NK-92 (cell line): ENCODE results near the gene AURKB.
"Not testable (repeated sequence)": the region's sequence is repeated elsewhere in the genome, so short reads cannot be mapped to it uniquely, and the experiment has no call there.

ENCODE experiments used
- DNase-seq: peaks from one replicate; lab custom pipeline; 2025; ENCODE audit not compliant: unreplicated experiment; lab: John Stamatoyannopoulos, UW

Gene AURKB

GRCh38 chr17:8225813-8226535 is 15.6 kb upstream of the AURKB start:
- DNase-seq, result no peak

GRCh38 chr17:8224891-8225812 is 14.8 kb upstream of the AURKB start:
- no peak for DNase-seq

GRCh38 chr17:8223356-8224126 is 13.2 kb upstream of the AURKB start:
- DNase-seq, result no peak

DNA sequence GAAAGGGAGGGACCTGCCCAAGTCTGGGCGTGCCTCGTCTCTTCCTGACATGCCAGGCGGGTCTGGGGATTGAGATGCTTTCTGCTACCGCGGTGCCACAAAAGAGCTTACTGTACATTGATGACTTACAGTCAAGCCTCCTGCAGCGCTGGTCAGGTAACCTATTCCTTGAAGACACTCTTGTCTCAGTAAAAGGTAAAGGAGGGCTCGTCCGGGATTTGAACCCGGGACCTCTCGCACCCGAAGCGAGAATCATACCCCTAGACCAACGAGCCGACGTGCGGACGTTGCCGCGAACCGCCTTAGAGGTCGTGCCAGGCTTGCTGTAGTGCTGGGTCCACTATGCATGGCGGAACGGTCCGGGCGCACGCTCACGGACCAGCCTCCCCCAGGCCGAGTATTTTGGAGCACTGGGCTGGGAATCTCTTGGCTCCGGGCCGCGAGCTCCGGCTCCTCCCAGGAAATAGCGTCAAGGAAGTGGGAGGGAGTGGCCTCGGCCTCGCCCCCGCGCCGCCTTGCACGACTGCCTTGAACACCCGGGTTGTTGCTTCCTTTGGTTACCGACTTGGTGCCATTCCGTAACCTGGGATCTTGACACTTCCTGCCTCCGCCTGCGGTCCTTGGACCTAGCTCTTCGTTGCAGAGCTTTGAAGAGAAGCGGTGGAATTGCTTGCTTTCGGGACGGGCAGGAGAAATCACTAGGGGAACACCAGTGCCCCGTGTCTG is 12.4 kb upstream of the AURKB start:
- no peak for DNase-seq

DNA sequence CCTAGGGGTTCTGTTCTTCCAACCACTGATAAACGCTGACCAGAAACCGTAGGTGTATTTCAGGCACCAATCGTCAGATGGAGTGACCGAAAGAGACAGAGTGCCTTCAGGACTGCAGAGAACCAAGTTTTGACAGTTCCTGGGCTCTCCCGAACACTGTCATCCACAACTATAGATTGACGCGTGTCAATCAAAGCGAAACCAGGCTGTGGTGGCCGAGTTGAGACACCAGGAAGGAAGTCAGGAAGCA is 11.9 kb upstream of the AURKB start:
- no peak for DNase-seq

- DNase-seq, result no peak
Measured at GRCh38 chr17:8221663-8222379, 11.4 kb upstream of the AURKB start.

- no peak for DNase-seq
Measured at GRCh38 chr17:8220783-8221662, 10.6 kb upstream of the AURKB start.

DNA sequence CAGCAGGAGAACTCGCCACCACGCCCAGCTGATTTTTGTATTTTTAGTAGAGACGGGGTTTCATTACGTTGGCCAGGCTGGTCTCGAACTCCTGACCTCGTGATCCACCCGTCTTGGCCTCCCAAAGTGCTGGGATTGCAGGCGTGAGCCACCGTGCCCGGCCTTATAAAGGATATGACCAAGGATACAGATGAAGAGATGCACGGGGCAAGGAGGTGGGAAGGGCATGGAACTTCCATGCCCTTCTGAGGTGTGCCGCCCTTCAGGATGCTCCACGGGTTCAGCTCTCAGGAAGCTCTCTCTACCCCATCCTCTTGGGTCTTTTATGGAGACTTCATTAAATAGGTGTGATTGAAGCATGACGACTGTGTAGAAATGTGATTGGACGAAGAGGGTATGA is 3.6 kb upstream of the AURKB start:
- DNase-seq, result not testable (repeated sequence)

- DNase-seq, result no peak
Measured at GRCh38 chr17:8212312-8213180, 2.2 kb upstream of the AURKB start.

DNA sequence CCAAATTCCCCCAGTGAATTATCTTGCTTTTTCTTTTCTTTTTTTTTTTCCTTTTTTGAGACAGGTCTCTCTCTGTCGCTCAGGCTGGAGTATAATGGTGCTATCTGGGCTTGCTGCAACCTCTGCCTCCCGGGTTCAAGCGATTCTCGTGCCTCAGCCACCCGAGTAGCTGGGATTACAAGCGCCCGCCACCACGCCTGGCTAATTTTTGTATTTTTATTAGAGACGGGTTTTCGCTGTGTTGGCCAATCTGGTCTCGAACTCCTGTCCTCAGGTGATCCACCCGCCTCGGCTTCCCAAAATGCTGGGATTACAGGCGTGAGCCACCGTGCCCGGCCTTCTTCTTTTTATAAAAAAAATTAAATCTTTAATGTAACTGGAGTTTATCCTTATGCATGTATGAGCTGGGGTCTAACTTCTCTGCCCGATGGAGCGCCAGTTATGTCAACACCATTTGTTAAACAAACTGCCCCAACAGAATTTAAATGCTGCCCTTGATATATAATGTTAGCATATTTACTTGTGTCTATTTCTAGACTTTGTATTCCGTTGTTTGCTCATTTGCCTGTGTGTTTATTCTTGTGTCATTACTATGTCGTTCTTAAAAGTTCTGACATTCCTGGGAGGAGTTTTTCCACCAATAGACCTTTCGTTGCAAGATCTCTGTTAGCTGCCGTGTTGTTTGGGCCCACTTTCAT is 535 bp upstream of the AURKB start:
- DNase-seq, result no peak

DNA sequence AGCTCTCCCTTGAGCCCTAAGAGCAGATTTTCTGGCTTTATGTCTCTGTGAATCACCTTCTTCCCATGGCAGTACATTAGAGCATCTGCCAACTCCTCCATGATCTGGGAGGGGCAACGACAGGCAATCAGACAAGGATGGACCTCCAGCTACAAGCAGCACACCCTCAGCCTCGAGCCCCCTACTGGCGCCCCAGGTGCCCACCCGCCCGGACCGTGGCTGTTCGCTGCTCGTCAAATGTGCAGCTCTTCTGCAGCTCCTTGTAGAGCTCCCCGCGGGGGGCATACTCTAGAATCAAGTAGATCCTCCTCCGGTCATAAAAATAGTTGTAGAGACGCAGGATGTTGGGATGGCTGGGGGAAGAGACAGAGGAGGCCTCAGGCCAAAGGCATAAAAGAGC is 3.8 kb downstream of the AURKB start:
- DNase-seq, result no peak

DNA sequence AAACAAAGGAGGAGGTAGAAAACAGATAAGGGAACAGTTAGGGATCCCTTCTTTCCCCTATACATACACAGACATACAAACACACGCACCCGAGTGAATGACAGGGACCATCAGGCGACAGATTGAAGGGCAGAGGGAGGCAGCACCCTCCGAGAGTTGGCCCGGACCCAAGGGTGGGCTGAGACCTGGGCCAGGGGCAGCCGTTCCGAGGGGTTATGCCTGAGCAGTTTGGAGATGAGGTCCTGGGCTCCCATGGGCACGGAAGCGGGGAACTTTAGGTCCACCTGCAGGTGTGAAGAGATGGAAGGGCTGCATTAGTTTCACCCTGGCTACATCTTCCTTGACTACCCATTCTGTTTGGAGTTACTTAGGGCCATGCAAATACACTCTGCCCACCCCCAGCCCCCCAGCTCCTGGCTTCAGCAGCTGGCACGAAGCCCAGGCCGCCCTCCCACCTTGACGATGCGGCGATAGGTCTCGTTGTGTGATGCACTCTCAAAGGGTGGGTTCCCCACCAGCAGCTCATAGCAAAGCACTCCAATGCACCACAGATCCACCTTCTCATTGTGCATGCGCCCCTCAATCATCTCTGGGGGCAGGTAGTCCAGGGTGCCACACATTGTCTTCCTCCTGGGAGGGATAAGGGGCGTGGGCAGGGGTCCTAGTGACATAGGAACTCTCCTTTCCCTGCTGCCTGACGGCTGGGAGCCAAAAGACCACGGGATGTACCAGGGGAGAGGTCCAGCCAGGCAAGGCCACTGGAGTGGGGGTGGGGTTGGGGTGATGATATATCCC is 5.4 kb downstream of the AURKB start:
- DNase-seq, result no peak

DNA sequence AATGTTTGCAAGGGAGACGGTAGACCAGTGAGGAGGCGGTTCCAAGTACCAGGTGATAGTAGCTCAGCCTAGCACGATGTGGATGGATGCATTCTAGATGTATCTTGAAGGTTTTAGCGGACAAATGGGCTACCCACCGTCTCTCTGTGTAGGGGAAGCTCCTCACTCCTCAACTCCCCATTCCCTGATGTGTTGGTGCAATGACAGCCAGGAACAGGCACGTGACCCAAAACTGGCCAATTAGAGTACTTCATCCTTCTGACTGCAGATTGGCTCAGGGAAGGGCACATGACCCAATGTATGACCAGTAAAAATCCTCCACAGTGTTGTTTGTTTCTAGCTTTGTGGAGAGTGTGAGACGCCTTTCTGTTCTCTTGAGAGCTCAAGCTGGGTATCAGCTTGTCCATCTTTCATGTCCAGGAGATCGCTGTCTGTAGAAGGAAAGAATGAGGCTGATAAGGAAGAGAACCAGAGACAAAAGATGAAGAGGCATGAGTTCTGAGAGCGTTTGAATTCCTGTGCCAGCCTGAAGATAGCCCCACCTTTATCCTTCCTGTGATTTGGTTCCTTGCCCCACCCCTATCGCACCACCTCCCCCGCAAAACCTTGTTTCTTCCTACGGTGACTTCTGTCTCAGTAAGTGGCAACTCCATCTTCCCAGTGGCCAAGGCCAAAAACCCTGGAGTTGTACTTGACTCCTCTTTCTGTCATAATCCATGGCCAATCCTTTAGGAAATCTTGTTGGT is 18.1 kb downstream of the AURKB start:
- DNase-seq, result no peak

DNA sequence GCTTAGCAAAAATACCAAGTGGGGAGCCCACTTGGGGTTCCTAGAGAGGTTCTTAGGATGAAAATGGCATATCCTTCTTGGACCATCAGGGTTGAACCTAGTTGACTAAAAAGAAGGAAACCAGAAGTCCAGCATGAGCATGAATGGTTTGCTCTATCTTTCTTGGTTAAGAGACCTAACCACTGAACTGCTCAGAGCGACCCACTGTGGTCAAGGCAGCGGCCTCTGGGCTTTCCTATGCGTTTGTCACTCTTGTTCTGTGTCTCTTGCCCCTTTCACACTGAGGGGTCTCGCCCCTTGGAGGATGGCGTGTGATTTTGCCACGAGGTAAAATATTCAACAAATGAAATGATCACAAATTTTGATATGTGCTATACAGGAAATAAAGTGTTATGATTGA is 19.9 kb downstream of the AURKB start:
- no peak for DNase-seq

- DNase-seq, result peak; percentile 80
Measured at GRCh38 chr17:8189711-8190477, 20.5 kb downstream of the AURKB start, which contains the start of gene BORCS6. Gene BORCS6, minus strand, starts transcription at chr17:8190180. Its CDS starts 40 bp downstream, at chr17:8190140.
